Renal cortical epithelial cell (primary cell): ENCODE measurements around the gene KCNC4. TPM values are rescaled to one million over a fixed set of nuclear protein-coding genes. Genes with fewer than 3 reads are reported as not detected.
A peak's percentile ranks its signal among the peaks of the same experiment; 100 is the strongest.

Source experiments
- DNase-seq: peaks from one replicate; pipeline ENCODE4 v3.0.0-alpha.2; 2011; ENCODE audit warnings: low read depth
- total RNA-seq: library from RNA; depleted of rRNA; stranded (reverse); fragments of >200 nt; gene quantifications from 2 replicates; pipeline ENCODE4 v1.2.3, GENCODE V29; 2014

KCNC4 gene
- total RNA-seq, 1 donor from 2014 or later, result 15.2 TPM

DNA sequence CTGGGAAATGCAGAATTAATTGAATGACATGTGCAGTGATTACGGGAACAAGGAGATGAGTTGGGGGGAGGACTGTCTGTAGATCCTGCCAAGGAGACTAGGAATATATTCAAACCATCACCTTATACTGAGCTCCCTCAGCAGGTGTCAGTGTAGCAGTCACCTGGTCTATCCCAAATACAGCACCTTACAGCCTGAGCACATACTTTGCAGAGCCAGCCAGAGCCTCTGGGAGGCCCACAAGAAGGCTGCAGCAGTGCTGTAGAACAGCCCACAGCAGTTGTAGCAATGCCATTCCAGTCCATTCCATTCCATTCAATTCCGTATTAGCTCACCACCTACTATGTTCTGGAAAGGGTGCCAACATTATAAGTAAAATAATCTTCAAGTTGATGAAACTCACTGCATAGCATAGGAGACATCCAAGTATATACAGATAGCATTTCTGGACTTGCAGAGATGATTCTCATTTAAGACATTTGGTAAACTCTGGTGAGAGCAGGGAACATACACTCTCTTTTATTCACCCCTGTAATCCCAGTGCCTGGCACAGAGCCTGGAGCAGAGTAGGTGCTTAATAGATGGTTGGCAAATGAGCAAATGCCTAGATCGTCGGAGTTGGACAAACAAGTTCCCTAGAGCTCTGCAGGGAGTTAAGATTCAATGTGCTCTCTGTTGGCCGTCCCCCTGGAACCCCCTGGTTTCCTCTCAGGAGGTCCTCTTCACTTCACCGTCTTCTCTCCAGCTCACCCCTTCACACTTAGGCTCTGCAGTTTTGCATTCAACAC is 44.7 kb downstream of the KCNC4 start:
- no peak for DNase-seq

DNA sequence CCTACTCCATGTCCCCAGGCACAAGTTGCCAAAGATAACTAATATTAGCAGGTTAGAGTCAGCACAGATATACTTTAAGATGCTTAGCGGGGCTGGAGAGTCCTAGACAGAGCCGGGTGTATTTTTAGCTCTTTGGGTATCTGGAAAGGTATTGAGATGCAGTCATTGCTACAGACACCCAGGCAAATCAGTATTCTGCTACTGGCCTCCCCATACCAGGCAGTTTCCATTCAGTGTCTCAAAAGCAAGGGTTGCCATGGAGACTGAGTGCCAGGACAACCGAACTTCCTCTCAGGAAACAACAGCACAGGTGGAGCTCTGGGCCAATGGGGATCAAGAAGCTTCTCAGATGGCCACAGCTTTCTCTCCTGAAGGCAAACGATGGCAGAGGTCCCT is 45.3 kb downstream of the KCNC4 start:
- peak; percentile 7 for DNase-seq

DNA sequence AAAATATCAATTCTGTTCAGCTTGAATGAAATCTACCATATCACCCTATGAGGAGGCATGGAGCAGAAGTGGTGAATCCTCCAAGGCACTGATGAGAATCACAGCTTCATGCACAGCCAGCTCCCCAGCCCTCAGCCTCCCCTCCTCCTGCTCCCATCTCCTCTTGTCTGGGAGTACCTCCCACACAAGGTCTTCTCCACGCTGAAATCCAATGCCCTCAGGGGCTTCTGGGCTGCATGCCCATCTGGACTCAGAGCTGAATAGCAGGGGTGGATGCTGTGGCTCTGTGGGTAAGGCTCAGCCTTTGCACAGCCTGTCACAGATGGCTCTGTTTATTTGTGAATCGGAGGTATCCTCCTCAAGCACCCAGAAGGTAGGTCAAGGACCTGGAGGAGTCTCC is 48.6 kb downstream of the KCNC4 start:
- no peak for DNase-seq

DNA sequence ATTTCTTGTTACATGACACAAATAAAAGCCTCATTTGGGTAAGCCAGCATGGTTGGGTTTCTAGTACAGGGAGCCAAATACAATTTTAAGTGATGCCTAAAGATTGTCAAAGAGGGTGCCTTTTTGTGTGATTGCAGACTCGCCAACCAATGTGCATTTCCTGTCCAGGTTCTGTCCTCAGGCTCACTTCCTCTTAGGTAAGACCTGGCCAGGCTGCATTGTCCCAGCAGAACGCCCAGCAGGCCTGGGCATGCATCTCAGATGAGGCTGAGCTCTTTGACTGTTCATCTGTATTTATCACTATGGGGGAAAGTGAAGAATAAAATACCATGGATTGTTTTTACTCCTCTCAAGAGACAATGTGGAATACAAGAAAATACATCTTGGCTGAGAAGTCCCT is 49.7 kb downstream of the KCNC4 start:
- no peak for DNase-seq

Other genes with a start within 250 kb of the KCNC4 start
- 47.9 and 120 TPM in 2 replicates for gene AHCYL1, start 225.5 kb upstream of the KCNC4 start, total RNA-seq
- 32.6 and 57.0 TPM in 2 replicates for gene STRIP1, start 175.7 kb upstream of the KCNC4 start, total RNA-seq
- not detected in 2 replicates for gene ALX3, start 139.6 kb upstream of the KCNC4 start, total RNA-seq
- gene UBL4B, start 97.9 kb upstream of the KCNC4 start, total RNA-seq, result not detected in 2 replicates
- 0.35 and 0.45 TPM in 2 replicates for gene SLC6A17, start 59.8 kb upstream of the KCNC4 start, total RNA-seq
- gene RBM15, start 129.1 kb downstream of the KCNC4 start, total RNA-seq, result 26.9 and 36.0 TPM in 2 replicates
- gene SLC16A4, start 180.7 kb downstream of the KCNC4 start, total RNA-seq, result 127 and 173 TPM in 2 replicates
- 49.8 and 54.2 TPM in 2 replicates for gene LAMTOR5, start 197.4 kb downstream of the KCNC4 start, total RNA-seq
- not detected in 2 replicates for gene PROK1, start 240.8 kb downstream of the KCNC4 start, total RNA-seq